NCI-H2107 treated with DMSO at 0.1 percent for 48 hours (cell line): Measurements from ENCODE around the gene METTL27.
A peak's percentile ranks its signal among the peaks of the same experiment; 100 is the strongest.
"Not testable (repeated sequence)": the region's sequence is repeated elsewhere in the genome, so short reads cannot be mapped to it uniquely, and the experiment has no call there.

Experiments
- DNase-seq: peaks from one replicate; lab custom pipeline; 2025; ENCODE audit not compliant: unreplicated experiment; lab: John Stamatoyannopoulos, UW

METTL27 gene, protein sequence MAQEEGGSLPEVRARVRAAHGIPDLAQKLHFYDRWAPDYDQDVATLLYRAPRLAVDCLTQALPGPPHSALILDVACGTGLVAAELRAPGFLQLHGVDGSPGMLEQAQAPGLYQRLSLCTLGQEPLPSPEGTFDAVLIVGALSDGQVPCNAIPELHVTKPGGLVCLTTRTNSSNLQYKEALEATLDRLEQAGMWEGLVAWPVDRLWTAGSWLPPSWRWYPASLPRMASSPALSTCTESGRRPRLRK

GRCh38 chr7:73842067-73842976 is at the start of gene METTL27:
TSS of gene METTL27 (minus strand) at chr7:73842516. CDS start at chr7:73842140, 376 bp downstream.
- DNase-seq = peak; percentile 87

DNA sequence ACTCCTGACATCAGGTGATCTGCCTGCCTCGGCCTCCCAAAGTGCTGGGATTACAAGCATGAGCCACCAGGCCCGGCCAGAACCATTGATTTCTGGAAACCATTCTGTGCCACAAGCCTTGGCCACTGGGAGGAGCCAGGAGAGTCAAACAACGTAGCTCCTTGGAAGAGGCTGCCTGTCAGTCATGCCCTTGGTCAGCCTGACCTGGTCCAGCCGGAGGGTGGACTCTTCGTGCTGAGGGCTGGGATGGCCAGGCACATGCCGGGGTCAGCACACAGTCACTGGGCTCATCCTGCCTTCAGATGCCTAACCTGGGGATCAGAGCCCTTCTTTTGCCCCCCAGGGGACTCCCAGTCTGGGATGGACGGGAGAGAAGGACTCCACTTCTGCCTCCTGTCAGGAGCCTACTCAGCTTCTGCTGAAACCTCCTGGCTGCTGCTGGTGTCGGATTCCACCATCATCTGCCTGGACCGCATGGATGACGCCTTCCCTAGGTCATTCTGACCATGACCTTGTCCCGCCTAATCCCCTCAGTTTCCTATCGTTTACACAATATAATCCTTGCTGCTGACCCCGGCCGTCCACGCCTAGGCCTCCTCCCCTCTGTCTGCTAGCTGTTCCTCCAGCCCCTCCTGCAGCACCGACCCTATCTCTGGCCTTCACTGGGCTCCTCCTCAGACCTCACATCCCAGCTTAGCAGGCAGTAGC is 49.0 kb upstream of the METTL27 start:
- no peak for DNase-seq

DNA sequence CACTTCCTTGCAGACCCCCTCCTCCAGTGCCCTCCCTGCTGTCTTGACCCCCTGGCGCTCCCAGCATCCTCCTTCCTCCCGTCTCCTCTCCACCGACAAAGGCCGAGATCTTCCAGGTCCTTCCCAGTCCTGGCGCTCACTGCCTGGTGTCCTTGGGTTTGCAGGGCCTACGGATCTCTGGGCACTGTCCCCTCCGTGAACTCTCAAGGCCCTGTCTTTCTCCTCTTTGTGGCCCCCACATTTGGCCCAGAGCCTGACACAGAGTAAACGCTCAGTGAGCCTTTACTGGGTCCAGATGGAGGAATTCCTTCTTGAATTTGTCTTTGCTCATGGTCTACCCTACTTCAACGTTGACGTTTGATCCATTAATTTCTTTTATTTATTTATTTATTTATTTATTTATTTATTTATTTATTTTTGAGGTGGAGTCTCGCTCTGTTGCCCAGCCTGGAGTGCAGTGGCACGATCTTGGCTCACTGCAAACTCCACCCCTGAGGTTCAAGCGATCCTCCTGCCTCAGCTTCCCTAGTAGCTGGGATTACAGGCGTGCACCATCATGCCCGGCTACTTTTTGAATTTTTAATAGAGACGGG is 48.3 kb upstream of the METTL27 start:
- DNase-seq = no peak

DNA sequence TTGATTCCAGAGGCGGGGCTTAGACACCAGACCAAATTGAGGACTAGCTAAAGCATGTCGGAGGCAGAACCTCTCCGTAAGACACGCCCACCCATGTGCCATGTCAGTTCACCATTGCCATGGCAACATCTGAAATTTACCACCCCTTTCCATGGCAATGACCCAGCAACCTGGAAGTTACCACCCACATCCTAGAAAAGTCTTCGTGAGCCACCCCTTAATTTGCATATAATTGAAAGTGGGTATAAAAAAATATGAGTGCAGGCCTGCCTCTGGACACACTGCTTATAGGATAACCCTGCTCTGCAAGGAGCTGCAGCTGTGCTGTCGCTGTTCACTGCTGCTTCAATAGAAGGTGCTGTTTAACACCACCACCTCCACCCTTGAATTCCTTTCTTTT is 46.6 kb upstream of the METTL27 start:
- no peak for DNase-seq

DNA sequence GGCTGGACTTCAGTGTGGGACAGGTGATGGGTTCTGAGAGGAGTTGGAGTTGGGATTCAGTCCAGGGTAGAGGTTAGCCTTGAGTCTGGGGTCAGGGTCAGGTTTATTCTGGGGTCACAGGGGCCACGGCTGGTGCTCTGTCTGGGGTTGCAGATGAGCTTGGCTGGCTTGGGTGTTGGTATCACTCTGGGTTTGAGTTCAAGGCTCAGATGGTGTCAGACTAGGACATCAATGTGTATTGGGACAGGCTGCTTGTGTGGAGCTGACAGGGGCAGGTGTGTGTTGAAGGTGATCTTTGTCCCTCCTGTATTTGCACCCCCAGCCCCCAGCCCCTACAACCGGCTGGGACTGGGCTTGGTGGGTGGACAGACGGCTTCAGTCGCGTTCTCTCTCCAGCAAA is 45.4 kb upstream of the METTL27 start:
- no peak for DNase-seq

DNA sequence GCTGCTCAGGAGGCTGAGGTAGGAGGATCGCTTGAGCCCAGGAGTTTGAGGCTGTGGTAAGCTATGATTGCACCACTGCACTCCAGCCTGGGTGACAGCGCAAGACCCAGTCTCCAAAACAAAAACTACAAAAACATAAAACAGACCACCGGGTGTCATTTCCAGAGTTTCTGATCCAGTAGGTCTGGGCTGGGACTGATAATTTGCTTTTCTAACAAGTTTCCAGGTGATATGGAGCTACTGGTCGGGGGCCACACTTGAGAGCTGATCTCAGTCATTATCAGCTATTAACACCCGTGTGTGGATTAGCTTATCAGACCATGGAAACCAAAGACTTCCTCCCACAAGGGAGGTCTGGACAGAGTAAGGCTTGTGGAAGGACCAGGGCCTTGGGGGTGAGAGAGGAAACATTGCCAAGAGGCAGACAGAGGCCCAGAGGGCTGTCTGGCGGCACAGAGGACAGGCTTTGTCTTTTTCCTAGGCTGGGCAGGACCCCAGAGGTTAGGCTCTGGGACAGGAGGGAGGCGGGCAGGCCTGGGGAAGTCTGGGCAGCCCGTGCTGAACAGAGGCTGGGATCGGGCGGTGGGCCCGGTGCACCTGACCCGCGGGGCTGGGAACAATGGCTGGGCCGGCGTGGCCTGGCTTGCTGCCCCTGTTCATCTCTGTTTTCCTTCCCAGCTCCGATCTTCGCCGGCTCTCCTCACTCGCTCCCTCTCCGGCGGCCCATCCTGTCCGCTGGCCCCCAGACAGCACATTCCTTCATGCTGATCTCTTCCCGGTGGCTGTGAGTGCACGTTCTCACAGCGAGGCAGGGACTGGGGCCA is 43.9 kb upstream of the METTL27 start:
- no peak for DNase-seq

DNA sequence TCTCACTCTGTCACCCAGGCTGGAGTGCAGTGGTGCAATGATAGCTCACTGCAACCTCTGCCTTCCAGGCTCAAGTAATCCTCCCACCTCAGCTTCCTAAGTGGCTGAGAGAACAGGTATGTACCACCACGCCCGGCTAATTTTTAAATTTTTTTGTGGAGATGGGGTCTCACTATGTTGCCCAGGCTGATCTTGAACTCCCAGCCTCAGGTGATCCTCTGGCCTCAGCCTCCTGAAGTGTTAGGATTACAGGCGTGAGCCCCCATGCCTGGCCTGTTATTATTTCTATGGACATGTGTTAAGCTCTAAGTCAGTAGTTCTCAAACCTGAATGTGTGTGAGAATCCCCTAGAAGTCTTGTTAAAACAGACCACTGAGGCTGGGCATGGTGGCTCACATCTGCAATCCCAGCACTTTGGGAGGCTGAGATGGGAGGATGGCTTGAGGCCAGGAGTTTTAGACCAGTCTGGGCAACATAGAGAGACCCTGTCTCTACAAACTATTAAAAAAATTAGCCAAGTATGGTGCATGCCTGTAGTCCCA is 43.2 kb upstream of the METTL27 start:
- DNase-seq = no peak

GRCh38 chr7:73884867-73885422 is 42.6 kb upstream of the METTL27 start:
- not testable (repeated sequence) for DNase-seq

GRCh38 chr7:73882047-73882402 is 39.7 kb upstream of the METTL27 start:
- no peak for DNase-seq

GRCh38 chr7:73881352-73882046 is 39.2 kb upstream of the METTL27 start:
- DNase-seq = no peak

DNA sequence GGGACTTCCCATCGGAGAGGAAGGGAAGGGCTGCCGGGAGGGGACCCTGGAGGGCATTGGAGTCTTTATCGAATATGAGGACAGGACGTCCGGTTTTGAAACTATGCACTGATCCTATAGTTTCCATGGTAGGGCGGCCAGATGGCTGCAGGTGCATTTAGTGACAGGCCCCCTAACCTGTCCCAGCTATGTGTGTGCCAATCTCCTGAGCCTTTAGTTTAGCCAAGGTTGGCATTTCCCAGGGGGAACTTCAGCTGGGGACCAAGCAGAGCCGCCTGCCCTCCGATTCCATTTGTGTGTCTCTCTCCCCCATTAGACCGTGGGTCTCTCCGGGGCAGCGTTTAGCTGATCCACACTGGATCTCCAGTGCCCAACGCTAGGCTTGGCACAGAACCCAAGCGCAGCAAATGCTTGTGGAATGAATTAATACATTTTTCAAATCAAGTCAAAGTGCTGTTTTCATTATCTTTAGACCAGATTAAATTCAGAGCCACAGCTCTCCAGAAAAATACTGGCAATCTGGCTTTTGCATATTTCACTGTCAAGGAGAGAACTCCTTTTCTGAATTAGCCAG is 38.5 kb upstream of the METTL27 start:
- no peak for DNase-seq

- no peak for DNase-seq
Measured at GRCh38 chr7:73879977-73880681, 37.8 kb upstream of the METTL27 start.

DNA sequence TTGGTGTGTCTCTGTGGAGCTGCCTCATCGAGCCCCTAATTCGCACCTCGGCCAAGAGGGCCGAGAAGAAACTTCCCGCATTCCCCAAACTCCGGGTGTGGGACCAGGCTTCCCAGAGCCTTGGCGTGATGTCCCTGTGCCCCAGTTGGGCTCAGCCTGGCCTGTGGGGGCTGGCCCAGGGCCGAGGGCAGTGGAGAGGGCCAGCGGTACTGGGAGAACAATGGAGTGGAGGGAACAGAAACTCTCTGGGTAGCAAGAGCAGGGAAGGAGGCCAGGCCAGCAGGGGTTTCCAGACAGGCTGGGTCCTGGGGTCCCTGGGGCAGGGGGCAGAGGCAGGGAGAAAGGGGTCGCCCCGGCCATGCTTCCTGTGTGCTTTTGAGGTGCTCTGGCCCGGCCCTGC is 34.7 kb upstream of the METTL27 start:
- DNase-seq = no peak

DNA sequence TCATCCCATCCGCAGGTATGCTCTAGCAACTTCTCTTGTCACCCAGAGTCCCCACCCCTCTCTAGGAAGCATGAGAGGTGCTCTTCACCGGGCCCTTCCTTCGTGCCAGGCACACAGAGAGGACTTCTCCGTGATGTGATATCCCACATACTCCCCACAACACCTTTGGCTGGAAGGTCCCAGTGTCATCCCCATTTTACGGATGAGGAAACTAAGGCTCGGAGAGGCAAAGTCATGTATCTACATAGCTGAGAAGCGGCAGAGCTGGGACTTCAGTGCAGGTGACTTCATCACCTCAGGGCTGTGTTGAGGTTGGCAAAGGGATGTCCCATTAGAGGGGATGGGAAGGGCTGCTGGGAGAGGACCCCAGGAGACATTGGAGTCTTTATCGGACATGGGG is 34.0 kb upstream of the METTL27 start:
- DNase-seq = no peak

- no peak for DNase-seq
Measured at GRCh38 chr7:73872056-73872908, 30.0 kb upstream of the METTL27 start.

- DNase-seq = no peak
Measured at GRCh38 chr7:73871163-73872011, 29.1 kb upstream of the METTL27 start.
